C4-2B (cell line): ENCODE results near the gene HEATR5A.

ENCODE experiments used
- H3K27ac ChIP-seq: fragments of 450-650 bp; 2 replicates; pipeline ENCODE4 v1.5.1; 2017
- ZFX ChIP-seq: fragments of 450-650 bp; IDR thresholded peaks from 2 replicates; pipeline ENCODE4 v1.6.1; 2017
- TF ChIP-seq, protein P1 (sequence below): fragments of 450-650 bp; conservative IDR thresholded peaks from 2 replicates; pipeline ENCODE4 v1.5.1; 2017; ENCODE audit warnings: mild to moderate bottlenecking

Gene HEATR5A

DNA sequence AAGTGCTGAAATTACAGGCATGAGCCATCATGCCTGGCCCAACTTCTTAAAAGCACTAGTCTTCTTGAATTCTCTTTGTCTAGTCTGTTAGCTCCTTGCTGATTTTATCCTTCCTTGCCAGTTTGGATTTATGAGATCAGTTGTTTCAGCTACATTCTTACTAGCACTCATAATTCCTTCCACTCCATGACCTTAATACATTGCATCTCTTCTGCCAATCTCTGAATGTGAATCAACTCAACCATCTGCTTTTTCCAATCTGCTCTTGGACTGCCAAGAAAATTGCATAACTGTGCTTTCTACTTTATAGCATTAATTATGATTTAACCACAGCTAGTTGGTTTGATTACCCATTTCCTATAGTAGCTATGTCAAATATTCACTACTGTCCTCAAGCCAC lies 14.9 kb upstream of the HEATR5A start:
- H3K27ac ChIP-seq = no peak overlapping the region
- TF ChIP-seq ZFX = no peak
- TF ChIP-seq, protein P1, sequence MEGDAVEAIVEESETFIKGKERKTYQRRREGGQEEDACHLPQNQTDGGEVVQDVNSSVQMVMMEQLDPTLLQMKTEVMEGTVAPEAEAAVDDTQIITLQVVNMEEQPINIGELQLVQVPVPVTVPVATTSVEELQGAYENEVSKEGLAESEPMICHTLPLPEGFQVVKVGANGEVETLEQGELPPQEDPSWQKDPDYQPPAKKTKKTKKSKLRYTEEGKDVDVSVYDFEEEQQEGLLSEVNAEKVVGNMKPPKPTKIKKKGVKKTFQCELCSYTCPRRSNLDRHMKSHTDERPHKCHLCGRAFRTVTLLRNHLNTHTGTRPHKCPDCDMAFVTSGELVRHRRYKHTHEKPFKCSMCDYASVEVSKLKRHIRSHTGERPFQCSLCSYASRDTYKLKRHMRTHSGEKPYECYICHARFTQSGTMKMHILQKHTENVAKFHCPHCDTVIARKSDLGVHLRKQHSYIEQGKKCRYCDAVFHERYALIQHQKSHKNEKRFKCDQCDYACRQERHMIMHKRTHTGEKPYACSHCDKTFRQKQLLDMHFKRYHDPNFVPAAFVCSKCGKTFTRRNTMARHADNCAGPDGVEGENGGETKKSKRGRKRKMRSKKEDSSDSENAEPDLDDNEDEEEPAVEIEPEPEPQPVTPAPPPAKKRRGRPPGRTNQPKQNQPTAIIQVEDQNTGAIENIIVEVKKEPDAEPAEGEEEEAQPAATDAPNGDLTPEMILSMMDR = no peak

DNA sequence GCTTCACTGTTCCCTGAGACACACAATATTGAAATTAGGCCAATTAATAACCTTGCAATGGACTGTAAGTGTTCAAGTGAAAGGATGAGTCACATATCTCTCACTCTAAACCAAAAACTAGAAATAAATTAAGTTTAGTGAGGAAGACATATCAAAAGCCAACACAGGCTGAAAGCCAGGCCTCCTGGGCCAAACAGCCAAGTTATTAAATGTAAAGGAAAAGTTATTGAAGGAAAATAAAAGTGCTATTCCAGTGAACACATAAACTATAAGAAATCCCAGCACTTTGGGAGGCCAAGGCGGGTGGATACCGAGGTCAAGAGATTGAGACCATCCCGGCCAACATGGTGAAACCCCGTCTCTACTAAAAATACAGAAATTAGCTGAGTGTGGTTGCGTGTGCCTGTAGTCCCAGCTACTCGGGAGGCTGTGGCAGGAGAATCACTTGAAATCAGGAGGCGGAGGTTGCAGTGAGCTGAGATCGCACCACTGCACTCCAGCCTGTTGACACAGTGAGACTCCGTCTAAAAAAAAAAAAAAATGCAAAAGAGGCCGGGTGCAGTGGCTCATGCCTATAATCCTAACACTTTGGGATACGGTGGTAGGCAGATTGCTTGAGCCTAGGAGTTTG lies 10.4 kb upstream of the HEATR5A start:
- H3K27ac ChIP-seq = no peak overlapping the region
- TF ChIP-seq, protein P1 = no peak
- TF ChIP-seq ZFX = no peak

DNA sequence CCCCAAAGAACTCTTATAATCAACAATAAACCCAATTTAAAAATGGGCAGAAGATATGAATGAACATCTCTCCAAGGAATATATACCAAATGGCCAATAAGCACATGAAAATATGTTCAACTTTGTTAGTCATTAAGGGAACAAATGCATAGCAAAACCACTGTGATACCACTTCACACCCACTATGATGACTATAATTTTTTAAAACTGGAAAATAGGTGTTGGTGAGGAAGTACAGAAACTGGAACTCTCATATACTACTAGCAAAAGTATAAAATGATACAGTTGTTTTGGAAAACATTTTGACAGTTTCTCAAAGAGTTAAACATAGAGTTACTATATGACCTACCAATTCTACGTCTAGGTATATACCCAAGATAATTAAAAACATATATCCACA lies 9.4 kb upstream of the HEATR5A start:
- TF ChIP-seq, protein P1 = no peak
- no peak for TF ChIP-seq ZFX
- no peak overlapping the region for H3K27ac ChIP-seq

DNA sequence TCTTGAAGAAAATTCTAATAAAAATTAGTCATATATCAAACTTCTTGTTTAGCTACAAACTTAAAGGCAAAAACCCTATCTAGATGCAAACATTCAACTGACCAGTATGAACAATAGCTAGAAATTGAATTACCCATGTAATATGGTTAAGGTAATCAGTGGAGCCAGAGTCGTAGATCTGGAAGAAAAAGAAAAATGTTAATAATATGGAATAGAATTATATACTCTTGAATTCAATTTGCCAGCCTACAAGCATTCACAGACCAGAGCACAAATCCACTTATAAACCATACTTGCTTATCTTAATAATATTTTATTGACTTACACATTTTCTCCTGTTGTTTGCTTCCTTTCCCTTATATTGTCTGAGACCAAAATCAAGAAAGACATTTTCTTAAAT lies 7.7 kb upstream of the HEATR5A start:
- H3K27ac ChIP-seq = no peak overlapping the region
- TF ChIP-seq ZFX = no peak
- TF ChIP-seq, protein P1 = no peak

DNA sequence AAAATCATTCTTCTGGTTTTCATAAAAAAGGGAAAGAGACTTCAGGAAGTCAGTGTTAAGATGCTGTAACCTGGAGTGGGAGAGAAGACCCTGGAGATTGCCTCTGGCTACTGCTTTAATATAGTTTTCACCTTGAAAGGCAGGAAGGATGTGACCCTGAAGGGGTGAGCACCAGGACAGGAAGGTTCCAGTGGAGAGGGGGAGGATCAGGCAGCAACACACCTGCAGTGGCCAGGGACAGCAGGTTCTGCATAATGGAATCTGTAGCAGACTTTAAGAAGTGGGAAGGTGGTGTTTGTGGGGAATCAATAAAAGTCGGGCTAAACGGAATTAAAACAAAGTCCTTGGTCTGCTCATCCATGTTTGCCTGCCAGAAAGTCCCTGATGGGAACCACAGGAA lies 6.3 kb upstream of the HEATR5A start:
- no peak overlapping the region for H3K27ac ChIP-seq
- TF ChIP-seq, protein P1 = no peak
- no peak for TF ChIP-seq ZFX

DNA sequence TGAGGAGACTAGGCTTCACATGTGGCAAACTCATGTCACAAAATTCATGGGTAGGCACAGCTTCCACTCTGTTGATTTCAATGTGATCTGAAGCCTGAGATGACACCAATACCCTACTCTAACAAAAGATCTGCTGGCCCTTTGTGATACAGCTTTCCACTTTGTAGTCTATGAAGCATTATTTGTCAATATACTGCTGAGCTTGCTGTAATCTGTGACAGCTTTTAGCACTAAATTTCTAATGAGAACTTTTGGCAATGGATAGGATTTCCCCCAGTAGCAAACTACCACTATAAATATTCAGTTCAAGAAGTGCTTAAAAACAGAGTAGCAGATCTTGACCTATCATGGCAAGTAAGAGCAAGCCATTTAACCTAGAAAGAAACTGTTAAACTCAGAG lies 5.6 kb upstream of the HEATR5A start:
- TF ChIP-seq, protein P1 = no peak
- no peak for TF ChIP-seq ZFX
- H3K27ac ChIP-seq = no peak overlapping the region

DNA sequence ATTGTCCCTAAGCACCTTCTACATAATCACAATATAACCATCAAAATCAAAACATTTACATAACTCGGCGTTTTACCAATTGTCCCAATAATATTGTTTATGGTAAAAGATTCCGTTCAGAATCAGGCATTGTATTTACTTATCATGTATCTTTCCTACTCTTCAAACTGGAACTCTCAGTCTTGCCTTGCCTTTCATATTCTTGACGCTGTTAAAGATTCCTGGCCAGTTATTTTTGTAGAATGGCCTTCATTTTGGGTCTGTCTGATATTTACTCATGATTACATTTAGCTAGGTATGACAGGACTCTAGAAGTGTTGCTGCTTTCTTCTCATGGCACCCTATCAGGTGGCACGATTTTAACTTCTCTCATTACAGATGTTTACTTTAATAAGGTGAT lies 850 bp upstream of the HEATR5A start:
- no peak overlapping the region for H3K27ac ChIP-seq
- no peak for TF ChIP-seq ZFX
- TF ChIP-seq, protein P1 = no peak
